Uterus (tissue), 2 donors: ENCODE measurements around the gene AGBL1.

Experiments used
- CTCF ChIP-seq, 4 experiments: fragments of 200-600 bp in 2 of 4; fragments of 450-650 bp in 2 of 4; sonication (generic) in 2 of 4; IDR thresholded peaks; one replicate each; pipeline ENCODE4 v1.5.1; 2016 to 2019; ENCODE audit warnings: antibody characterized with exemption in 4 of 4, mild to moderate bottlenecking in 2 of 4, moderate library complexity in 1 of 4
- POLR2A ChIP-seq, 2 donors: fragments of 450-650 bp; IDR thresholded peaks; one replicate each; pipeline ENCODE4 v1.6.1; 2016; ENCODE audit warnings: antibody characterized with exemption in 2 of 2, mild to moderate bottlenecking in 1 of 2, moderate library complexity in 1 of 2

GRCh38 chr15:86103825-86104224 is 24.2 kb downstream of the AGBL1 start:
- TF ChIP-seq CTCF (IDR thresholded peaks at IDR 0.05) (no peak), POLR2A (IDR thresholded peaks at IDR 0.05) (no peak)
